NCI-H1092 (cell line): ENCODE data around the gene SH3PXD2B.
"Not testable (repeated sequence)": the region's sequence is repeated elsewhere in the genome, so short reads cannot be mapped to it uniquely, and the experiment has no call there.

Source experiments
- DNase-seq: peaks from one replicate; lab custom pipeline; 2025; lab: John Stamatoyannopoulos, UW

Gene SH3PXD2B

GRCh38 chr5:172368699-172369098, 85.6 kb downstream of the SH3PXD2B start:
- not testable (repeated sequence) for DNase-seq

GRCh38 chr5:172365948-172366608, 88.2 kb downstream of the SH3PXD2B start:
- no peak for DNase-seq

GRCh38 chr5:172364773-172365172, 89.6 kb downstream of the SH3PXD2B start:
- no peak for DNase-seq

- no peak for DNase-seq
These were observed 91.6 kb downstream of the SH3PXD2B start for GRCh38 chr5:172362755-172363154.

GRCh38 chr5:172361566-172362238, 92.6 kb downstream of the SH3PXD2B start:
- no peak for DNase-seq

- DNase-seq, result no peak
These were observed 96.0 kb downstream of the SH3PXD2B start for GRCh38 chr5:172358345-172358744.

GRCh38 chr5:172356527-172356926, 97.8 kb downstream of the SH3PXD2B start:
- no peak for DNase-seq

GRCh38 chr5:172356047-172356446, 98.3 kb downstream of the SH3PXD2B start:
- no peak for DNase-seq

- DNase-seq, result no peak
These were observed 100.5 kb downstream of the SH3PXD2B start for GRCh38 chr5:172353846-172354245.

GRCh38 chr5:172353271-172353812, 101.0 kb downstream of the SH3PXD2B start:
- DNase-seq, result no peak

- not testable (repeated sequence) for DNase-seq
These were observed 101.8 kb downstream of the SH3PXD2B start for GRCh38 chr5:172352526-172352925.

GRCh38 chr5:172351240-172351778, 103.0 kb downstream of the SH3PXD2B start:
- DNase-seq, result no peak

- DNase-seq, result no peak
These were observed 103.8 kb downstream of the SH3PXD2B start for GRCh38 chr5:172350212-172351181.

- not testable (repeated sequence) for DNase-seq
These were observed 105.6 kb downstream of the SH3PXD2B start for GRCh38 chr5:172348733-172349132.

- no peak for DNase-seq
These were observed 106.2 kb downstream of the SH3PXD2B start for GRCh38 chr5:172348084-172348483.

GRCh38 chr5:172347496-172348052, 106.8 kb downstream of the SH3PXD2B start:
- DNase-seq, result no peak

GRCh38 chr5:172345881-172346280, 108.4 kb downstream of the SH3PXD2B start:
- DNase-seq, result no peak

GRCh38 chr5:172344855-172345409, 109.4 kb downstream of the SH3PXD2B start:
- DNase-seq, result no peak

GRCh38 chr5:172343741-172344140, 110.6 kb downstream of the SH3PXD2B start:
- no peak for DNase-seq

- no peak for DNase-seq
These were observed 111.4 kb downstream of the SH3PXD2B start for GRCh38 chr5:172342918-172343317.
